Measurements from ENCODE around the gene WNK2.

Gene WNK2

DNA sequence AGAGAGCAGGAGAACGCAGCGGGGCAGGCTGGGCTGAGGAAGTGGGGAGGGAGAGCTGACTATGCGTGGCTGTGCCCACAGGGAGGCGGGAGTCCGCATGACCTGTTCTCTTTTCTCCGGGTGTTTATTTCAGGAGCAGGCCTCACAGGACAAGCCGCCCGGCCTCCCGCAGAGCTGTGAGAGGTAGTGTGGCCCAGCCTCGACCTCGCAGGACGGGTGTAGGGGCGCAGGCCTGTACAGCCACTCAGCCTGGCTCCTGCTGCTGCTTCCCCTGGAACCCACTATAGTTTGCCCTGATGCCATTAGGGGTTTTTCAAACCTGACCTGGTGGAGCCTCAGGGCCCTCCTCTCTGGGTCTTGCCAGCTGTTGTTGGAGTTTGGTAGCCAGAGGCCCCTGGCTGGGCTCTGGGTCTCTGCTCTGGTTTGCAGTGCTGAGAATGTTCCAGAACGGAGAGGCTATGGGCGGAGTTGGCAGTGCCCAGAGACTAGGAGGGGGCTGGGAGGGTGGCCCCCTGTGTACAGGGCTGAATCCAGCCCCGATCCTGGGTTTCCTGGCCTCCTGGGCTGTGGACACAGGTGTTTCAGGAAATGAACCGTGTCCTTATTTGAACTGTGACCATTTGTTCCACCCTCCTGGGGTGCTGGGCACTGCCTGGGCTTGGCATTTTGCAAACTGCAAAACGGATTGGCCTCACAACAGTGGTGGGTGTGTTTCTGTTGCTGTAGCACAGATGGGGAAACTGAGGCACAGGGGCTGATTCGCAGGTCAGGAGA lies 78.8 kb downstream of the WNK2 start:
- DNase-seq (ENCODE audit: low spot score): no peak
- Histone ChIP-seq H3K4me1 (ENCODE audit: control insufficient read depth in 2 of 2, insufficient read depth in 1 of 2, low read depth in 1 of 2, low read length in 2 of 2) (no peaks in the 10 kb centered on the region), H2AK5ac (ENCODE audit: low read depth, low read length) (no peak overlapping the region), H3K36me3 (replicated peaks in 1 of 2; ENCODE audit: control insufficient read depth in 2 of 2, insufficient read depth in 2 of 2, low read length in 2 of 2) (peaks cover 0 to 6% of the 10 kb centered on the region in 2 donors), H3K9ac (ENCODE audit: low read depth, low read length, poor library complexity) (no peak overlapping the region), H2AFZ (ENCODE audit: low read length) (no peak overlapping the region), H3K18ac (ENCODE audit: low read length) (peak overlapping the region; percentile 32), H4K91ac (ENCODE audit: low read depth, low read length, poor library complexity) (no peak overlapping the region), H2BK12ac (ENCODE audit: low read length) (no peak overlapping the region), H3K27me3 (ENCODE audit: control insufficient read depth in 3 of 3, insufficient read depth in 3 of 3, low read depth in 1 of 3, low read length in 3 of 3) (no peaks in the 10 kb centered on the region), H3K4me2 (ENCODE audit: insufficient read depth, low read length, poor library complexity, severe bottlenecking) (no peak overlapping the region), H3K4ac (ENCODE audit: low read length) (no peak overlapping the region), H3K23ac (ENCODE audit: low read depth, low read length, poor library complexity) (no peak overlapping the region), H2BK5ac (ENCODE audit: low read length) (no peak overlapping the region), H3K4me3 (ENCODE audit: low read length in 2 of 2) (no peak overlapping the region), H3K79me1 (ENCODE audit: low read depth, low read length) (peaks cover 2% of the 10 kb centered on the region), H2BK15ac (ENCODE audit: low read length) (no peak overlapping the region), H4K8ac (ENCODE audit: low read depth, low read length) (no peak overlapping the region), H2BK120ac (ENCODE audit: low read depth, low read length) (no peak overlapping the region), H3K9me3 (replicated peaks in 1 of 2; ENCODE audit: control insufficient read depth in 2 of 2, insufficient read depth in 1 of 2, low read depth in 1 of 2, low read length in 2 of 2) (no peaks in the 10 kb centered on the region), H3K27ac (replicated peaks; ENCODE audit: low read length) (no peak overlapping the region), H3K14ac (ENCODE audit: low read length) (no peak overlapping the region)
- WGBS, 2 donors (ENCODE audit: extremely low coverage in 2 of 2, insufficient read length in 2 of 2, insufficient replicate concordance in 1 of 2): no CpG with 5 or more reads among the region's 19 CpGs

DNA sequence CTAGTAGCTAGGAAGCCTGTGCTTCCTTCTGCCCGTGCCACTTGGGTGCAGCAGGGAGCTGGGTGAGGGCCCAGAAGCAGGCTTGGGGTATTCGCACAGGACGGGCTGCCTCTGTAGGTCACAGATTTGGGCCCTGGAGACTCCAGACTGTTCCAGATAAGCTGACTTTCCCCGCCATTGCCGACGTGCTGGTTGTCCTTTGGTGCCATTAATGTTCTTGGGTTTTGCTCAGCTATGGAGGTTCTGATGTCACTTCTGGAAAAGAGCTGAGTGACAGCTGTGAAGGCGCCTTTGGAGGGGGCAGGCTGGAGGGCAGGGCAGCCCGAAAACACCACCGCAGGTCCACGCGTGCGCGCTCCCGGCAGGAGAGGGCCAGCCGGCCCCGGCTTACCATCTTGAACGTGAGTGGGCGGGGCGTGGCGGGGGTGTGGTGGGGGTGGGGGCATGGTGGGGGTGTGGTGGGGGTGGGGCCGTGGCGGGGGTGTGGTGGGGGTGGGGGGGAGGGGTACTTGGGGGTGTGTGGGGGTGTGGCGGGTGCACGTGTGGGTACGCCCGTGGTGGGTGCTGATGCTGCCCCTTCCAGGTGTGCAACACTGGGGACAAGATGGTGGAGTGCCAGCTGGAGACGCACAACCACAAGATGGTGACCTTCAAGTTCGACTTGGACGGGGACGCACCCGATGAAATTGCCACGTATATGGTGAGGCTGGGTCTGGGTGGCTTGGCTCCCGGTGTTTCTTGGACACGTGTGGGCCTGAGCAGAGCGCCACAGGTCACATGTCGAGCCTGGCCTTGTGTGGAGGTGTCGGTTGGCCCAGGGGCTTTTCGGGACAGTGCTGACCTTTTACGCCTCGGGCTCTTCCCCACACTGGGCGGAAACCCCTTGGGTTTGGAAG lies 79.6 kb downstream of the WNK2 start:
- Histone ChIP-seq H3K14ac (ENCODE audit: low read length) (no peak overlapping the region), H3K18ac (ENCODE audit: low read length) (no peak overlapping the region), H2BK12ac (ENCODE audit: low read length) (no peak overlapping the region), H3K4me2 (ENCODE audit: insufficient read depth, low read length, poor library complexity, severe bottlenecking) (no peak overlapping the region), H2BK5ac (ENCODE audit: low read length) (no peak overlapping the region), H4K91ac (ENCODE audit: low read depth, low read length, poor library complexity) (no peak overlapping the region), H2BK15ac (ENCODE audit: low read length) (no peak overlapping the region), H2AK5ac (ENCODE audit: low read depth, low read length) (no peak overlapping the region), H3K4me3 (ENCODE audit: low read length in 2 of 2) (peak overlapping the region in 1 of 2 donors; percentile 26), H3K4me1 (ENCODE audit: control insufficient read depth in 2 of 2, insufficient read depth in 1 of 2, low read depth in 1 of 2, low read length in 2 of 2) (no peaks in the 10 kb centered on the region), H3K27ac (replicated peaks; ENCODE audit: low read length) (no peak overlapping the region), H3K9ac (ENCODE audit: low read depth, low read length, poor library complexity) (peak overlapping the region; percentile 40), H3K36me3 (replicated peaks in 1 of 2; ENCODE audit: control insufficient read depth in 2 of 2, insufficient read depth in 2 of 2, low read length in 2 of 2) (peaks cover 0 to 8% of the 10 kb centered on the region in 2 donors), H4K8ac (ENCODE audit: low read depth, low read length) (no peak overlapping the region), H2BK120ac (ENCODE audit: low read depth, low read length) (no peak overlapping the region), H3K23ac (ENCODE audit: low read depth, low read length, poor library complexity) (no peak overlapping the region), H3K4ac (ENCODE audit: low read length) (no peak overlapping the region), H3K9me3 (replicated peaks in 1 of 2; ENCODE audit: control insufficient read depth in 2 of 2, insufficient read depth in 1 of 2, low read depth in 1 of 2, low read length in 2 of 2) (no peaks in the 10 kb centered on the region), H3K27me3 (ENCODE audit: control insufficient read depth in 3 of 3, insufficient read depth in 3 of 3, low read depth in 1 of 3, low read length in 3 of 3) (no peaks in the 10 kb centered on the region), H3K79me1 (ENCODE audit: low read depth, low read length) (peaks cover 2% of the 10 kb centered on the region), H2AFZ (ENCODE audit: low read length) (no peak overlapping the region)
- WGBS, 2 donors (ENCODE audit: extremely low coverage in 2 of 2, insufficient read length in 2 of 2, insufficient replicate concordance in 1 of 2): no CpG with 5 or more reads among the region's 41 CpGs
- no peak for DNase-seq (ENCODE audit: low spot score)

DNA sequence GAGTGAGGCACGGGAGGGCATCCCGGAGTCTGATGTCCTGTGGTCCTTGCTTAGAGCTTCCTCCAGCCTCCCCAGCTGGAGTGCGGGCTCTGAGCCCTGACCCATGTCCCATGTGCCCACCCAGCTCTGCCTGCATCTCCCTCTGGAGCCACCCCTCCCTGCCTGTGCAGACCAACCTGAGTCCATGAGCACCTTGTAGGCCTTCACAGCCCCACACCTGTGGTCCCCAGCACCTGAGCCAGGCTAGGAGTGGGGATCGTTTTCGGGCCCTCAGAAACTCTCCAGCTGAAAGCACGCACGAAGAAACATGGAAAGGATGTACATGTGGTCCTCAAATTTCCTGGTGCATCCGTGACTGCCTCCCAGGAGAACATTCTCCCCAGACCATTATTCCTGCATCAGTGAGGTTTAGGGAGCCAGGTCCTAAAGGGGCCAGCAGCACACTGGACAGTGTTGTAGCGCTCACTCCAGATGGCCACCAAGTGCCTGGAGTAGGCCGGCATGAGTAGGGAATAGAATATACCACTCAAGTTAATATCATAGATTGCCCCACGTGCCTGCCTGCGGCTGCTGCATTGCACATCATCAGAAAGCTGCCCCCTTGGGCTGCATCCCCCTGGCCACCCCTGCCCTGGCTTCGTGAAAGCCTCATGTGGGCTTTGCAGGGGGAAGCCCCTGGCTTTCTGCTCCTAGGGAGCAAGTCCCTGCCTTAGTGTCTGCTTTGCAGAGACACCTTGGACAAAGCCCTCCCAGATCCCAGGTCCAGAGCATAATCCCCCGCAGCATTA lies 80.6 kb downstream of the WNK2 start:
- Histone ChIP-seq H2BK120ac (ENCODE audit: low read depth, low read length) (no peak overlapping the region), H3K9me3 (replicated peaks in 1 of 2; ENCODE audit: control insufficient read depth in 2 of 2, insufficient read depth in 1 of 2, low read depth in 1 of 2, low read length in 2 of 2) (no peaks in the 10 kb centered on the region), H2AFZ (ENCODE audit: low read length) (no peak overlapping the region), H4K91ac (ENCODE audit: low read depth, low read length, poor library complexity) (no peak overlapping the region), H3K4me2 (ENCODE audit: insufficient read depth, low read length, poor library complexity, severe bottlenecking) (no peak overlapping the region), H3K9ac (ENCODE audit: low read depth, low read length, poor library complexity) (peak overlapping the region; percentile 73), H2BK5ac (ENCODE audit: low read length) (no peak overlapping the region), H3K27ac (replicated peaks; ENCODE audit: low read length) (no peak overlapping the region), H2BK12ac (ENCODE audit: low read length) (no peak overlapping the region), H3K36me3 (replicated peaks in 1 of 2; ENCODE audit: control insufficient read depth in 2 of 2, insufficient read depth in 2 of 2, low read length in 2 of 2) (peaks cover 0 to 11% of the 10 kb centered on the region in 2 donors), H3K4ac (ENCODE audit: low read length) (no peak overlapping the region), H3K79me1 (ENCODE audit: low read depth, low read length) (peaks cover 2% of the 10 kb centered on the region), H3K14ac (ENCODE audit: low read length) (no peak overlapping the region), H3K23ac (ENCODE audit: low read depth, low read length, poor library complexity) (no peak overlapping the region), H3K4me1 (ENCODE audit: control insufficient read depth in 2 of 2, insufficient read depth in 1 of 2, low read depth in 1 of 2, low read length in 2 of 2) (no peaks in the 10 kb centered on the region), H2BK15ac (ENCODE audit: low read length) (no peak overlapping the region), H3K4me3 (ENCODE audit: low read length in 2 of 2) (no peak overlapping the region), H3K27me3 (ENCODE audit: control insufficient read depth in 3 of 3, insufficient read depth in 3 of 3, low read depth in 1 of 3, low read length in 3 of 3) (no peaks in the 10 kb centered on the region), H3K18ac (ENCODE audit: low read length) (peak overlapping the region; percentile 36), H4K8ac (ENCODE audit: low read depth, low read length) (no peak overlapping the region), H2AK5ac (ENCODE audit: low read depth, low read length) (no peak overlapping the region)
- WGBS, 2 donors (ENCODE audit: extremely low coverage in 2 of 2, insufficient read length in 2 of 2, insufficient replicate concordance in 1 of 2): no CpG with 5 or more reads among the region's 14 CpGs
- no peak for DNase-seq (ENCODE audit: low spot score)

Measured in neuronal stem cell (in vitro differentiated cells).